Dermis lymphatic vessel endothelial cell (primary cell): Measurements from ENCODE around the gene UBE2I. TPM values are rescaled to one million over a fixed set of nuclear protein-coding genes. Genes with fewer than 3 reads are reported as not detected.

Experiments used
- total RNA-seq: library from RNA; depleted of rRNA; stranded (reverse); fragments of >200 nt; gene quantifications from 2 replicates; pipeline ENCODE4 v1.2.1, GENCODE V29; 2014

Gene UBE2I
- 28.9 and 43.6 TPM in 2 replicates for total RNA-seq

GRCh38 chr16:1308977-1309885, at the start of gene UBE2I:
TSS of gene UBE2I (plus strand) at chr16:1309636. CDS start at chr16:1314031, 4,395 bp downstream.

GRCh38 chr16:1333149-1333812, 23.8 kb downstream of the UBE2I start, which contains the start of gene BAIAP3:
TSS of gene BAIAP3 (plus strand) at chr16:1333645. CDS start at chr16:1338550, 4,905 bp downstream.

GRCh38 chr16:1351582-1352362, 42.3 kb downstream of the UBE2I start, which contains the start of the genes GNPTG and TSR3:
TSS of gene GNPTG (plus strand) at chr16:1351931. CDS start at chr16:1351966, 35 bp downstream.
TSS of gene TSR3 (minus strand) at chr16:1351878. CDS start at chr16:1351804, 74 bp downstream.

Other genes with a start within 250 kb of the UBE2I start
- 0.22 and 0.77 TPM in 2 replicates for gene SSTR5, start 236.9 kb upstream of the UBE2I start, total RNA-seq
- not detected in 2 replicates for gene C1QTNF8, start 213.4 kb upstream of the UBE2I start, total RNA-seq
- gene CACNA1H, start 156.5 kb upstream of the UBE2I start, total RNA-seq, result 0.09 and 0.11 TPM in 2 replicates
- gene TPSG1, start 84.4 kb upstream of the UBE2I start, total RNA-seq, result not detected in 2 replicates
- gene TPSB2, start 79.5 kb upstream of the UBE2I start, total RNA-seq, result not detected in 2 replicates
- 0.09 TPM in 1 of 2 replicates, not detected in the other for gene TPSAB1, start 68.9 kb upstream of the UBE2I start, total RNA-seq
- not detected in 2 replicates for gene TPSD1, start 53.6 kb upstream of the UBE2I start, total RNA-seq
- gene BAIAP3, start 24.0 kb downstream of the UBE2I start, total RNA-seq, result 1.3 and 3.4 TPM in 2 replicates
- 45.3 and 59.5 TPM in 2 replicates for gene TSR3, start 42.2 kb downstream of the UBE2I start, total RNA-seq
- 26.6 and 28.3 TPM in 2 replicates for gene GNPTG, start 42.3 kb downstream of the UBE2I start, total RNA-seq
- gene UNKL, start 105.1 kb downstream of the UBE2I start, total RNA-seq, result 5.4 and 6.4 TPM in 2 replicates
- gene UQCC4, start 111.1 kb downstream of the UBE2I start, total RNA-seq, result 16.3 and 19.2 TPM in 2 replicates
- gene PERCC1, start 121.4 kb downstream of the UBE2I start, total RNA-seq, result not detected in 2 replicates
- 0.11 and 0.17 TPM in 2 replicates for gene CCDC154, start 134.9 kb downstream of the UBE2I start, total RNA-seq
- 57.4 and 72.2 TPM in 2 replicates for gene CLCN7, start 165.4 kb downstream of the UBE2I start, total RNA-seq
- gene PTX4, start 179.3 kb downstream of the UBE2I start, total RNA-seq, result 0.11 and 0.17 TPM in 2 replicates
- gene TELO2, start 183.7 kb downstream of the UBE2I start, total RNA-seq, result 13.8 and 16.5 TPM in 2 replicates
- gene TMEM204, start 224.0 kb downstream of the UBE2I start, total RNA-seq, result 142 and 170 TPM in 2 replicates